IMR-90 (cell line): ENCODE data around the gene AIRE. TPM values are rescaled to one million over a fixed set of nuclear protein-coding genes. Genes with fewer than 3 reads are reported as not detected.

Experiments used
- ATAC-seq: fragments of 200-7000 bp; cut with Tn5 transposase; 2 replicates; pipeline ENCODE4 v1.9.1; 2020; ENCODE audit warnings: low read depth, mild to moderate bottlenecking, moderate library complexity
- BruUV-seq: library from RNA; stranded (reverse); fragments of 400-500 nt; replicated peaks from 2 replicates; lab custom pipeline; 2021; lab: Mats Ljungman, UMichigan
- CTCF ChIA-PET: fragments of 300-600 bp; formaldehyde crosslinking; extraction: SDS; loops from one replicate; lab custom pipeline; 2021; ENCODE audit warnings: antibody characterized with exemption; lab: Yijun Ruan, JAX
- POLR2A ChIA-PET: fragments of 300-600 bp; sonication (Branson Sonifier 250); formaldehyde crosslinking; loops from one replicate; lab custom pipeline; 2022; ENCODE audit warnings: antibody characterized with exemption; ENCODE audit not compliant: unreplicated experiment; lab: Charles Lee
- DNase-seq: peaks from one replicate; pipeline ENCODE4 v3.0.0; 2013
- H2AFZ ChIP-seq: replicated peaks from 2 replicates; pipeline ENCODE3; 2013; ENCODE audit warnings: low read length, mild to moderate bottlenecking; ENCODE audit not compliant: poor library complexity
- H2AK5ac ChIP-seq: 2 replicates; pipeline ENCODE4 v1.6.1; 2013; ENCODE audit warnings: low read depth, low read length, inconsistent platforms
- H2AK9ac ChIP-seq: replicated peaks from 2 replicates; pipeline ENCODE3; 2013; ENCODE audit warnings: mild to moderate bottlenecking, low read depth, low read length, moderate library complexity; ENCODE audit not compliant: poor library complexity
- H2BK120ac ChIP-seq: 2 replicates; pipeline ENCODE4 v1.6.1; 2013; ENCODE audit warnings: low read depth, low read length, inconsistent platforms
- H2BK15ac ChIP-seq: 3 replicates; pipeline ENCODE4 v1.6.1; 2013; ENCODE audit warnings: low read depth, low read length, inconsistent platforms
- H2BK20ac ChIP-seq: 2 replicates; pipeline ENCODE4 v1.6.1; 2013; ENCODE audit warnings: low read depth, mild to moderate bottlenecking, inconsistent platforms, low read length, moderate library complexity
- H2BK5ac ChIP-seq: 2 replicates; pipeline ENCODE4 v1.6.1; 2013; ENCODE audit warnings: mild to moderate bottlenecking, low read depth, low read length, inconsistent platforms; ENCODE audit not compliant: poor library complexity, severe bottlenecking
- H3K14ac ChIP-seq: replicated peaks from 2 replicates; pipeline ENCODE4 v1.6.1; 2013; ENCODE audit warnings: low read depth, low read length, inconsistent platforms
- H3K18ac ChIP-seq: 2 replicates; pipeline ENCODE4 v1.6.1; 2013; ENCODE audit warnings: low read depth, low read length, control low read depth
- H3K23ac ChIP-seq: 2 replicates; pipeline ENCODE4 v1.6.1; 2013; ENCODE audit warnings: low read depth, low read length, inconsistent platforms
- H3K27ac ChIP-seq: 2 replicates; pipeline ENCODE4 v1.5.1; 2013; ENCODE audit warnings: mild to moderate bottlenecking, control low read depth, low read length; ENCODE audit not compliant: insufficient read depth
- H3K27me3 ChIP-seq: 2 replicates; pipeline ENCODE4 v1.6.1; 2013; ENCODE audit warnings: low read length; ENCODE audit not compliant: control insufficient read depth, insufficient read depth
- H3K36me3 ChIP-seq: 2 replicates; pipeline ENCODE4 v1.6.1; 2013; ENCODE audit warnings: low read length, mixed read lengths; ENCODE audit not compliant: control insufficient read depth, insufficient read depth
- H3K4ac ChIP-seq: 2 replicates; pipeline ENCODE4 v1.6.1; 2013; ENCODE audit warnings: low read depth, low read length, inconsistent platforms
- H3K4me1 ChIP-seq: 2 replicates; pipeline ENCODE4 v1.6.1; 2013; ENCODE audit warnings: low read length, mixed read lengths; ENCODE audit not compliant: control insufficient read depth, insufficient read depth
- H3K4me2 ChIP-seq: 2 replicates; pipeline ENCODE4 v1.6.1; 2013; ENCODE audit warnings: low read depth, mild to moderate bottlenecking, control low read depth, low read length, moderate library complexity
- H3K4me3 ChIP-seq: 2 replicates; pipeline ENCODE4 v1.5.1; 2013; ENCODE audit warnings: low read depth, mild to moderate bottlenecking, control low read depth, low read length, moderate library complexity; ENCODE audit not compliant: insufficient read depth
- H3K56ac ChIP-seq: 2 replicates; pipeline ENCODE4 v1.6.1; 2013; ENCODE audit warnings: low read length, inconsistent platforms; ENCODE audit not compliant: insufficient read depth; ENCODE audit errors: extremely low read depth
- H3K79me1 ChIP-seq, 2 experiments: 2 replicates each; pipeline ENCODE4 v1.6.1; 2013; ENCODE audit warnings: low read length in 2 of 2, inconsistent platforms in 1 of 2, low read depth in 1 of 2
- H3K9ac ChIP-seq: 2 replicates; pipeline ENCODE4 v1.6.1; 2013; ENCODE audit warnings: low read depth, low read length, control low read depth
- H3K9me1 ChIP-seq: 2 replicates; pipeline ENCODE4 v1.6.1; 2013; ENCODE audit warnings: low read length, inconsistent platforms; ENCODE audit not compliant: insufficient read depth
- H3K9me3 ChIP-seq: 2 replicates; pipeline ENCODE4 v1.6.1; 2013; ENCODE audit warnings: low read length; ENCODE audit not compliant: control insufficient read depth, insufficient read depth
- H4K20me1 ChIP-seq: 2 replicates; pipeline ENCODE4 v1.6.1; 2013; ENCODE audit warnings: low read length, inconsistent platforms; ENCODE audit not compliant: insufficient read depth
- H4K5ac ChIP-seq: 2 replicates; pipeline ENCODE4 v1.6.1; 2013; ENCODE audit warnings: mild to moderate bottlenecking, low read depth, low read length, control low read depth
- H4K8ac ChIP-seq, 2 experiments: 2 replicates each; pipeline ENCODE4 v1.6.1; 2013; ENCODE audit warnings: low read depth in 2 of 2, low read length in 2 of 2, control low read depth in 1 of 2, inconsistent platforms in 1 of 2
- H4K91ac ChIP-seq: 2 replicates; pipeline ENCODE4 v1.6.1; 2013; ENCODE audit warnings: low read depth, low read length, inconsistent platforms; ENCODE audit not compliant: insufficient read depth
- BHLHE40 ChIP-seq: fragments of 150-350 bp; IDR thresholded peaks from 2 replicates; pipeline ENCODE4 v1.6.1; 2016; ENCODE audit warnings: mild to moderate bottlenecking, low read depth, low read length
- CEBPB ChIP-seq: IDR thresholded peaks from 2 replicates; pipeline ENCODE4 v1.6.1; 2012; ENCODE audit warnings: low read depth, low read length, improper control_type of control experiment
- CHD1 ChIP-seq: IDR thresholded peaks from 2 replicates; pipeline ENCODE4 v1.6.1; 2012; ENCODE audit warnings: low read depth, low read length, improper control_type of control experiment
- CTCF ChIP-seq: conservative IDR thresholded peaks from 2 replicates; pipeline ENCODE4 v1.5.1; 2012; ENCODE audit warnings: mild to moderate bottlenecking, low read depth, low read length, improper control_type of control experiment
- FOS ChIP-seq: fragments of 150-350 bp; IDR thresholded peaks from 2 replicates; pipeline ENCODE4 v1.6.1; 2016; ENCODE audit warnings: low read depth, low read length
- MAFK ChIP-seq: IDR thresholded peaks from 2 replicates; pipeline ENCODE4 v1.6.1; 2012; ENCODE audit warnings: low read depth, low read length, improper control_type of control experiment
- MAZ ChIP-seq: IDR thresholded peaks from 2 replicates; pipeline ENCODE4 v1.6.1; 2012; ENCODE audit warnings: low read depth, mild to moderate bottlenecking, low read length, improper control_type of control experiment, moderate library complexity, borderline replicate concordance
- MXI1 ChIP-seq: IDR thresholded peaks from 2 replicates; pipeline ENCODE4 v1.6.1; 2012; ENCODE audit warnings: low read depth, mild to moderate bottlenecking, low read length, moderate library complexity, borderline replicate concordance
- NFE2L2 ChIP-seq: fragments of 150-350 bp; IDR thresholded peaks from 2 replicates; pipeline ENCODE4 v1.6.1; 2016; ENCODE audit warnings: low read depth, mild to moderate bottlenecking, low read length
- POLR2A ChIP-seq: IDR thresholded peaks from 2 replicates; pipeline ENCODE4 v1.6.1; 2012; ENCODE audit warnings: mild to moderate bottlenecking, low read depth, low read length
- RCOR1 ChIP-seq: IDR thresholded peaks from 2 replicates; pipeline ENCODE4 v1.6.1; 2012; ENCODE audit warnings: mild to moderate bottlenecking, low read length, improper control_type of control experiment; ENCODE audit not compliant: insufficient replicate concordance
- RFX5 ChIP-seq: IDR thresholded peaks from 2 replicates; pipeline ENCODE4 v1.8.0; 2012; ENCODE audit warnings: low read depth, mild to moderate bottlenecking, low read length, moderate library complexity
- SMC3 ChIP-seq: fragments of 150-350 bp; IDR thresholded peaks from 2 replicates; pipeline ENCODE4 v1.6.1; 2016; ENCODE audit warnings: low read depth, mild to moderate bottlenecking, antibody characterized with exemption, low read length, moderate library complexity
- WGBS, 2 experiments: methylation state at CpG; one replicate each; pipeline versions ENCODE4 v1.1.5 to v1.1.7; 2013; ENCODE audit warnings: missing lambda C conversion rate in 2 of 2; ENCODE audit not compliant: insufficient read length in 1 of 2; ENCODE audit errors: extremely low coverage in 2 of 2; 5-methylcytosine and 5-hydroxymethylcytosine counted together
- dilution Hi-C: fragments of 300-500 bp; cut with HindIII; formaldehyde crosslinking; loops from one replicate; pipeline ENCODE4 v1.14.3; 2018; ENCODE audit warnings: low sequenced_read_pairs; ENCODE audit not compliant: unreplicated experiment
- in situ Hi-C: fragments of 300-500 bp; cut with MboI; formaldehyde crosslinking; loops from 3 replicates; pipeline ENCODE4 v1.14.3; 2019; ENCODE audit warnings: low sequenced_read_pairs, inconsistent platforms, mixed read lengths
- intact Hi-C: fragments of 100-400 bp; cut with micrococcal nuclease; formaldehyde crosslinking; loops from 2 replicates; pipeline ENCODE4 v1.10.0; 2022
- polyA plus RNA-seq, 3 experiments: library from polyadenylated mRNA; depleted of rRNA; stranded (reverse); fragments of >200 nt; gene quantifications; 2 replicates each; pipeline ENCODE4 v1.2.3, GENCODE V29; 2012; ENCODE audit warnings: low replicate concordance in 1 of 3
- total RNA-seq: library from RNA; depleted of rRNA; stranded (reverse); fragments of >200 nt; gene quantifications from 2 replicates; pipeline ENCODE4 v1.2.3, GENCODE V29; 2012
- TF ChIP-seq, protein P1 (sequence below): fragments of 150-350 bp; IDR thresholded peaks from 2 replicates; pipeline ENCODE4 v1.6.1; 2016; ENCODE audit warnings: low read depth, mild to moderate bottlenecking, low read length, moderate library complexity, borderline replicate concordance
- TF ChIP-seq, protein P2 (sequence below): fragments of 150-350 bp; IDR thresholded peaks from 2 replicates; pipeline ENCODE4 v1.6.1; 2017; ENCODE audit warnings: mild to moderate bottlenecking, antibody characterized with exemption, low read length, low read depth

Gene AIRE
- total and polyA plus RNA-seq, 2 of the 4 experiments (the other 2 are of a cell fraction), result 0.05 TPM; not detected in 1

DNA sequence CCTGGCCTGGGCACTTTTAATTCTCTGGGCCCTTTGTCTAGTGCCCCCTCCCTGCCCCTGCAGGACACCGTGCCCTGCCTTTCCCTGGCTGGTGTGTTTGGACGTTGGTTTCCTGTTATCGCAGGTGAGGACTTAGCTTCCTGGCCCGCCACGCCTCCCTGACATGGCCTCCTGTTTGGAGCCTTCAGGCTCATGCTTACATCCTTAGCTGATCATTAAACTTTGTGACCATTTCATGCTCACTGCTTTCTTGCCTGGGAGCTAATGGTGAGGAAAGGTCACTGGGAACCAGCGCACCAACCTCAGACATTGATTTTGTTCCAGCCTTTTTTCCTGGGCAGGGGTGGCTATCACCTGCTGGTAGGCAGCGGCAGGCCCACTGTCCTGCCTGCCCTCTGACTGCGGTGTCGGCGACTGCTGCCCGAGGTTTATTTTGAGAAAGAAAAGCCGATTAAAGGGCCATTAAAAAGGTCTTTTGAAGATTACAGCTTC, 17.9 kb downstream of the AIRE start:
- Histone ChIP-seq H3K79me1 (peaks cover 16 to 56% of the 10 kb centered on the region in 2 experiments), H3K18ac (no peak overlapping the region), H2BK15ac (no peak overlapping the region), H4K8ac (no peak overlapping the region), H3K9me1 (no peaks in the 10 kb centered on the region), H4K20me1 (peaks cover 66% of the 10 kb centered on the region), H2BK20ac (no peak overlapping the region), H3K4me3 (no peak overlapping the region), H3K4ac (no peak overlapping the region), H2AK9ac (no peak overlapping the region), H2AK5ac (no peak overlapping the region), H4K91ac (no peak overlapping the region), H2BK120ac (no peak overlapping the region), H3K9me3 (no peaks in the 10 kb centered on the region), H3K27ac (no peak overlapping the region), H3K36me3 (peaks cover 10% of the 10 kb centered on the region), H3K4me2 (no peak overlapping the region), H2AFZ (no peak overlapping the region), H3K56ac (no peak overlapping the region), H2BK5ac (no peak overlapping the region), H3K4me1 (peaks cover 22% of the 10 kb centered on the region), H3K14ac (no peak overlapping the region), H3K23ac (no peak overlapping the region), H3K9ac (no peak overlapping the region), H3K27me3 (no peaks in the 10 kb centered on the region), H4K5ac (no peak overlapping the region)
- ATAC-seq (no peak), DNase-seq (no peak)
- in situ Hi-C loops (no loop called here), intact Hi-C loops (no loop called here), dilution Hi-C loops (no loop called here)
- ChIA-PET POLR2A (no interaction called here), CTCF (no interaction called here)
- TF ChIP-seq POLR2A (no peak), NFE2L2 (no peak), MXI1 (no peak), SMC3 (no peak), RCOR1 (no peak), CTCF (no peak), CHD1 (no peak), RFX5 (no peak), MAZ (no peak), FOS (no peak), BHLHE40 (no peak), MAFK (no peak), CEBPB (no peak)
- TF ChIP-seq, protein P1, sequence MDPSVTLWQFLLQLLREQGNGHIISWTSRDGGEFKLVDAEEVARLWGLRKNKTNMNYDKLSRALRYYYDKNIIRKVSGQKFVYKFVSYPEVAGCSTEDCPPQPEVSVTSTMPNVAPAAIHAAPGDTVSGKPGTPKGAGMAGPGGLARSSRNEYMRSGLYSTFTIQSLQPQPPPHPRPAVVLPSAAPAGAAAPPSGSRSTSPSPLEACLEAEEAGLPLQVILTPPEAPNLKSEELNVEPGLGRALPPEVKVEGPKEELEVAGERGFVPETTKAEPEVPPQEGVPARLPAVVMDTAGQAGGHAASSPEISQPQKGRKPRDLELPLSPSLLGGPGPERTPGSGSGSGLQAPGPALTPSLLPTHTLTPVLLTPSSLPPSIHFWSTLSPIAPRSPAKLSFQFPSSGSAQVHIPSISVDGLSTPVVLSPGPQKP, result no peak
- TF ChIP-seq, protein P2, sequence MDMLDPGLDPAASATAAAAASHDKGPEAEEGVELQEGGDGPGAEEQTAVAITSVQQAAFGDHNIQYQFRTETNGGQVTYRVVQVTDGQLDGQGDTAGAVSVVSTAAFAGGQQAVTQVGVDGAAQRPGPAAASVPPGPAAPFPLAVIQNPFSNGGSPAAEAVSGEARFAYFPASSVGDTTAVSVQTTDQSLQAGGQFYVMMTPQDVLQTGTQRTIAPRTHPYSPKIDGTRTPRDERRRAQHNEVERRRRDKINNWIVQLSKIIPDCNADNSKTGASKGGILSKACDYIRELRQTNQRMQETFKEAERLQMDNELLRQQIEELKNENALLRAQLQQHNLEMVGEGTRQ, result no peak
- no TSS peak for BruUV-seq
- WGBS, 2 experiments, result 73% methylated on average over 5 of the region's 12 CpGs; no CpG with 5 or more reads in 1 of the 2 experiments
